Brain microvascular endothelial cell (primary cell): ENCODE measurements around the gene ZNF71.

ENCODE experiments used
- DNase-seq: peaks from one replicate; pipeline ENCODE4 v3.0.0-alpha.2; 2020
- H3K27ac ChIP-seq: fragments of 250-450 bp; sonication (Bioruptor Pico); 2 replicates; pipeline ENCODE4 v1.5.1; 2020; ENCODE audit warnings: mild to moderate bottlenecking, moderate library complexity
- H3K27me3 ChIP-seq: fragments of 250-450 bp; sonication (Bioruptor Pico); replicated peaks from 2 replicates; pipeline ENCODE4 v1.5.1; 2020; ENCODE audit warnings: mild to moderate bottlenecking
- H3K36me3 ChIP-seq: fragments of 250-450 bp; sonication (Bioruptor Pico); replicated peaks from 2 replicates; pipeline ENCODE4 v1.5.1; 2020; ENCODE audit warnings: mild to moderate bottlenecking
- H3K4me3 ChIP-seq: 2 replicates; pipeline ENCODE4 v1.5.1; 2011; ENCODE audit warnings: low read depth, mild to moderate bottlenecking, control low read depth, low read length, moderate library complexity
- CTCF ChIP-seq: IDR thresholded peaks from 2 replicates; pipeline ENCODE4 v1.5.1; 2011; ENCODE audit warnings: low read depth, mild to moderate bottlenecking, moderate library complexity, low read length, control low read depth, inconsistent platforms; ENCODE audit errors: missing control alignments
- in situ Hi-C: cut with HindIII; loops from 2 replicates; pipeline ENCODE4 v1.10.0; 2017; ENCODE audit warnings: low sequenced_read_pairs, low pct_ligation_motif_present

ZNF71 gene

GRCh38 chr19:56663931-56664500, 68.9 kb downstream of the ZNF71 start:
- H3K27me3 ChIP-seq = no peaks in the 10 kb centered on the region
- no peak overlapping the region for H3K27ac ChIP-seq
- no peak for TF ChIP-seq CTCF
- no peak overlapping the region for H3K4me3 ChIP-seq
- in situ Hi-C loops = no loop called here
- no peaks in the 10 kb centered on the region for H3K36me3 ChIP-seq
- no peak for DNase-seq

GRCh38 chr19:56664511-56664910, 69.4 kb downstream of the ZNF71 start:
- DNase-seq = no peak
- in situ Hi-C loops = no loop called here
- no peak overlapping the region for H3K27ac ChIP-seq
- H3K36me3 ChIP-seq = no peaks in the 10 kb centered on the region
- TF ChIP-seq CTCF = no peak
- no peaks in the 10 kb centered on the region for H3K27me3 ChIP-seq
- no peak overlapping the region for H3K4me3 ChIP-seq

DNA sequence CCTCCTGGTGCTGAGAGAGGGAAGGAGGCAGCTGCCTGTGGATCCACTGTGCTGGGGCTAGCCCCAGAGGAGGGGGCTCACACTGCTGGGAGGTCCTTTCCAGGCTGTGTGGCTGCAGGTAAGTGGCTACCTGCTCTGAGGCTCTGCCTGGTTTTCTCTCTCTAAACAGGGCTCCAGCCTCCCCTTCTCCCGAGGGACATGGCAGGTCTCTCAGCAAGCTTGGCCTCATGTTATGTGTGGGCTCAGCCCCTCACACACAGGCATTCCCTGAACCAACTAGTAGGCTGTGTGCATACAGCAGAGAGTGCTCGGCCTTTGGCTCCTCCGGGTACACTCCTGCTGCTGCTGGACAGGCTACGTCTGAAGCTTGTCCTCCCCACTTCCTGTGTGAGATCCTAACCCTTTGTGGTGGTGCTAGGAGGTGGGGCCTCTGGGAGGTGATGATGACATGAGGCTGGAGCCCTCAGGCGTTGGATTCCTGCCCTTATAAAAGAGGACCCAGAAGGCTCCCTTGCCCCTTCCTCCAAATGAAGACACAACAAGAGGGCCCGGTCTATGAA, 72.3 kb downstream of the ZNF71 start:
- in situ Hi-C loops = no loop called here
- TF ChIP-seq CTCF = no peak

DNA sequence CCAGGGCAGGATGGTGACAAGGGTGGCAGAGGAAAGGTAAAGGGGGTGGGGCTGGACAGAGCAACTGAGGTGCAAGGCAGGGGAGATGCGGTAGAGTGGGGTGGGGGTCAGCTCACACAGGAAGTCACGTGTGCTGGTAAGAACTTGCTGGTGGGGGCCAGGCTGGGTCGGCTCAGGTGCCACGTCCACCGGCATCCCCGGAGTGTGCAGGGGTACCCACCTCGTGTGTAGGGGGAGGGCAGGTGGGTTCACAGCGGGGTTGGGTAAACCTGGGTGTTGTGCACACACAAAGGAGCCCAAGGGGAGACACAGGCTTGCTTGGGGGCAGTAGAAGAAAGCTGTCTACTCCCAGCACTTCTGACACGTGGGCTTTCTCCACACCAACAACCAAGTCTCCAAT, 73.6 kb downstream of the ZNF71 start:
- in situ Hi-C loops = no loop called here
- no peaks in the 10 kb centered on the region for H3K36me3 ChIP-seq
- no peak overlapping the region for H3K4me3 ChIP-seq
- no peak overlapping the region for H3K27ac ChIP-seq
- TF ChIP-seq CTCF = no peak
- DNase-seq = no peak
- H3K27me3 ChIP-seq = no peaks in the 10 kb centered on the region

More for the DNA sequence above, 72.3 kb downstream of the ZNF71 start:
- DNase-seq = no peak
- Histone ChIP-seq H3K4me3 (no peak overlapping the region), H3K27ac (no peak overlapping the region), H3K27me3 (no peaks in the 10 kb centered on the region), H3K36me3 (no peaks in the 10 kb centered on the region)

DNA sequence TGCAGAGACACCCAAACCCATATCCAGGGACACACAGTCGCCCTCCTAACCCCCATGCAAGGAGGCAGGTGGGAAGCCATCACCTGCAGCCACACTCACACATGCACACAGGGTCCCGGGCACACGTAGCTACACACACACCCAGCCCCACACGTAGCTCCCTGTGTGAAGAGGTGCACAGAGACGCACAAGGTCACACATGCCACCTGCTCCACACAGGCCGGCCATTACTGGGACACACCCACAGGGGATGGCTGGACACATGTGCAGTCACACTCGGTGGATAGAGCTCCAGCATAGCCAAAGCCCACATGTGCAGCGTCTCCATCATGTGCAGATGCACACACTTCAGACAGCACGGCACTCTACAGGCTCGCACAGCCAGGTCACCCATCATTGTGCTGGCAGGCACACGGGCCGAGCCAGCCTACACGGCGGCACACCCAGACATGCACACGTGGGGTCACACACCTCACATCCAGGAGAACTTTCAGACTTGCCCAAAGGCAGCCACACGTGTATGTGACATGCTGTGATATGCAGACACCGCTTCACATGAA, 75.4 kb downstream of the ZNF71 start:
- Histone ChIP-seq H3K4me3 (no peak overlapping the region), H3K36me3 (no peaks in the 10 kb centered on the region), H3K27ac (no peak overlapping the region), H3K27me3 (no peaks in the 10 kb centered on the region)
- no peak for TF ChIP-seq CTCF
- no peak for DNase-seq
- in situ Hi-C loops = no loop called here
